GM19455 (cell line): Measurements from ENCODE around the gene PDE6B.

Source experiments
- ATAC-seq: cut with Tn5 transposase; IDR thresholded peaks from one replicate; pipeline ENCODE4 v1.9.1; 2021; ENCODE audit not compliant: unreplicated experiment

The PDE6B gene

DNA sequence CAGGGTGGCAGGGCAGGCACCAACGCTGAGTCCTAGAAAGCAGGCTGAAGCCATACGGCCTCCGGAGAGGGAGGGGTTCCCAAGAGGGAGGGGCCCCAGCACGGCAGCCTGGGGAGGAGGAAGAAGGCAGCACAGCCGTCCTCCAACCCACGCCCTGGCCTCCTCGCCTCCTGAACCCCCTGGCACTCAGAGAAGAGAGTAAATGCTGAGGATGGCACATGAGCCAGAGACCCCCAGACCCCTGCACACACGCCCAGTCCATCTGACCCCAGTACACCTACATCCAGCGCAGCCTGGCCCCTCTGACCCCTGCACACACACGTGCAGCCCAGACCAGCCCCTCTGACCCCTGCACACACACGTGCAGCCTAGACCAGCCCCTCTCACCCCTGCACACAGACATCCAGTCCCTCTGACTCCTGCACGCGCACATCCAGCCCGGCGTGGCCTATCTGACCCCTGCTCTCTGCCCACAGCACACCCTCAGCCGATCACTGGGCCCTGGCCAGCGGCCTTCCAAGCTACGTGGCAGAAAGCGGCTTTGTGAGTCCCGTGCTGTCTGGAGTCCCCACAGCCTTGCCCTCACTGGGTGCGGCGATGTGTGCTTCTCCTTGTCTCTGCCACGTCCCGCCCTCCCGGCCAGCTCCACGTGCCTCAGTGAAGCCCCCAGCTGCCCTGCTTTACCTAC lies 30.2 kb downstream of the PDE6B start:
- ATAC-seq: no peak

DNA sequence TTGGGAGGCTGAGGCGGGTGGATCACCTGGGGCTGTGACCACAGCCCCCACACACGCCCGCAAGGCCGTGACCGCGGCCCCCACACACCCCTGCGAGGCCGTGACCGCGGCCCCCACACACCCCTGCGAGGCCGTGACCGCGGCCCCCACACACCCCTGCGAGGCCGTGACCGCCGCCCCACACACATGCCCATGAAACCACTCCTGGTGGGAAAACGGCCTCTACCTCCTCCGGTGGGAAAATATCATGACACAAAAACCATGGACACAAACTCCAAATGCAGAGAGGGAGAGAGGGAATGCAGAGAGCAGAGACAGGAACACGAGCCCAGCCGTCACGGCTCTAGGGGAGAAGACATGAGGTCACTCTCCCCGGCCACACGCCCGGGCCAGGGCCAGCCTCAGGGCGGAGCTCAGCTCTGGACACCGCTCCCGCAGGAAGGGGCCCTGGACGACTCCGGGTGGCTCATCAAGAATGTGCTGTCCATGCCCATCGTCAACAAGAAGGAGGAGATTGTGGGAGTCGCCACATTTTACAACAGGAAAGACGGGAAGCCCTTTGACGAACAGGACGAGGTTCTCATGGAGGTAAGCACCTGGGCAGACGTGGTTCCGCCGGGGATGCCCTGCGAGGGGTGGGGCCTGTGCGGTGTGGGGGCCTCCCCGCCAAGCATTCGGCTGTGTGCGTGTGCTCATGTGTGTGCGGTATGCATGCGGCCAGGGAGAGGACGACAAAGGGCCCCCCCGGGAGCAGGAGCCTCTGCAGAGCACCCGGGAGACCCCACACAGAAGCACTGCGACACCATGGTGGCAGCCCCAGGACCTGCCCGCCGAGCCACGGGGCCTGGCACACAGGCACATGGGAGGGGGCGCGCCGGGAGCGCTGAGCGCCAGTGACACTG lies 31.3 kb downstream of the PDE6B start:
- no peak for ATAC-seq

DNA sequence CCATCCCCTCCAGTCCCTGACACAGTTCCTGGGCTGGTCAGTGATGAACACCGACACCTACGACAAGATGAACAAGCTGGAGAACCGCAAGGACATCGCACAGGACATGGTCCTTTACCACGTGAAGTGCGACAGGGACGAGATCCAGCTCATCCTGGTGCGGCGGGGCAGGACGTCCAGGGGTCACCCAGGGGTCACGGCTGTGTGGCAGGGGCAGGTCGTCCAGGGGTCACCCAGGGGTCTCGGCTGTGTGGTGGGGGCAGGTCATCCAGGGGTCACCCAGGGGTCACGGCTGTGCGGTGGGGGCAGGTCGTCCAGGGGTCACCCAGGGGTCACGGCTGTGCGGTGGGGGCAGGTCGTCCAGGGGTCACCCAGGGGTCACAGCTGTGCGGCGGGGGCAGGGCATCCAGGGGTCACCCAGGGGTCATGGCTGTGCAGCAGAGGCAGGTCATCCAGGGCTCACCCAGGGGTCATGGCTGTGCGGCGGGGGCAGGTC lies 32.0 kb downstream of the PDE6B start:
- no peak for ATAC-seq

DNA sequence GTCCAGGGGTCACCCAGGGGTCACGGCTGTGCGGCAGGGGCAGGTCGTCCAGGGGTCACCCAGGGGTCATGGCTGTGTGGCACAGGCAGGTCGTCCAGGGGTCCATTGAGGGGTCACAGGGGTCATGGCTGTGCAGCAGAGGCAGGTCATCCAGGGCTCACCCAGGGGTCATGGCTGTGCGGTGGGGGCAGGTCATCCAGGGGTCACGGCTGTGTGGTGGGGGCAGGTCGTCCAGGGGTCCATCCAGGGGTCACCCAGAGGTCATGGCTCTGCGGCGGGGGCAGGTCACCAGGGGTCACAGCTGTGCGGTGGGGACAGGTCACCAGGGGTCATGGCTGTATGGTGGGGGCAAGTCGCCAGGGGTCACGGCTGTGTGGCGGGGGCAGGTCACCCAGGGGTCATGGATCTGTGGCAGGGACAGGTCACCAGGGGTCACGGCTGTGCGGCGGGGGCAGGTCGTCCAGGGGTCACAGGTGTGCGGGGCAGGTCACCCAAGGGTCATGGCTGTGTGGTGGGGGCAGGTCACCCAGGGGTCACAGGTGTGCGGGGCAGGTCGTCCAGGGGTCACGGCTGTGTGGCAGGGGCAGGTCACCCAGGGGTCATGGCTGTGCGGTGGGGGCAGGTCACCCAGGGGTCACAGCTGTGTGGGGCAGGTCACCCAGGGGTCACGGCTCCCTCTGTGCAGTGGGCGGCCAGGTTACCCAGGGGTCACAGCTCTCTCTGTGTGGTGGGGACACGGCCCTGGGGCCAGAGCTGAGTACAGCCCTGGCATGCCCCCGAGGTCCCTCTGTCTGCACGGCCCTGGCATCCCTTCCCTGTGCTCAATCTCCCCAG lies 32.7 kb downstream of the PDE6B start:
- no peak for ATAC-seq

DNA sequence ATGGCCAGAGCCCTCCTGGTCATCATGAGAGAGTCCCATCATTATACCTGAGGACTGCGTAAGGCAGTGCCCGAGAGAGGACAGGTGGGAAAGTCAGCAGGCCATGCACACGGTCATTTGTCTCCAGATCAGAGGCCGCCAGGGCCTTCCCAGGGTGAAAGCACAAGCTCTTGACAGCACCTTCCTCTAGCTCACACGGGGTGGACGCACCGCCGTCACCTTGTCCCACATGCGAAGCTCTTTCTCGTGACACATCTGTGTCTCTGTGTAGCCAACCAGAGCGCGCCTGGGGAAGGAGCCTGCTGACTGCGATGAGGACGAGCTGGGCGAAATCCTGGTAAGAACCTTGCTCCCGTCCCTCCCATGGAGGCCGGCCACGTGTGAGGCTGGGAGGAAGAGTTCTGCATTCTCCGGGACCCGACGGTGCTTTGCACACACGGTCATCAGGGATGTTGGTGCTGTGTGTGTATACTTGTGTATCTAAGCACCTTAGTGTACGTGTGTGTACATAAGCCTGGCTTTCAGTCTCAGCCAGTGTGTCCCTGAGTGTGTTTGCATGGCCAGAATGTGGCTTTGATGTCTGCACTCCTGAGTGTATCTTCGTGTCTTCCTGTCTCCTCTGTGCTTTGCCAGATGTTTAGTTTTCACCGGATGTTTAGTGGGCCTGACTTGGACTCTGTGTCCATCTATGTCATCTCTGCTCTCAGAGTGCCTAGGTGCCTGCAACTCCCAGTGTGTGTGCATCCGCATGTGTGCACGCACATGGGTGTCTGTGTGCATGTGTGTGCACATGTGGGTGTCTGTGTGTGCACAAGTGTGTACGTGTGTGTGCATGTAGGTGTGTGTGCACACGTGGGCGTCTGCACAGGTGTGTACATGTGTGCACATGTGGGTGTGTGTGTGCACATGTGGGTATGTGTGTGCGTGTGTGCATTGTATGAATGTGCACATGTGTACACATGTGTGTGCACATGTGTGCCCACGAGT lies 33.6 kb downstream of the PDE6B start:
- ATAC-seq: no peak

DNA sequence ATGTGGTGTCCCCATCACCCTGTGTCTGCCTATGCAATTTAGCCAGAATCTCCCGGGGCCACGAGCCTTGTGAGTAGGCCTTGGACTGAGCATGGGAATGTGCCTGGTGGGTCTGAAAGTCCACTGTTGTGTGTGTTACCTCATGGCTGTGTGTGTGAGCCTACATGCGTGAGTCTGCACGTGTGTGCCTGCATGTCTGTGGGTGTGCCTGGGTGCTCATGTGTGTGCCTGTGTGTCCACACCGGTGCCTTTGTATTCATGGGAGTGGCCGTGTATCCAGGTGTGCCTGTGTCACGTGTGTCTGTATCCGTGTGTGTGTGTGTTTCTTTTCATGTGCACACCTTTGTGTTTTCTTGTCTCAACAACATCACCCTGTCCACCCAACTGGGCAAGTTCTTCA lies 34.5 kb downstream of the PDE6B start:
- no peak for ATAC-seq

DNA sequence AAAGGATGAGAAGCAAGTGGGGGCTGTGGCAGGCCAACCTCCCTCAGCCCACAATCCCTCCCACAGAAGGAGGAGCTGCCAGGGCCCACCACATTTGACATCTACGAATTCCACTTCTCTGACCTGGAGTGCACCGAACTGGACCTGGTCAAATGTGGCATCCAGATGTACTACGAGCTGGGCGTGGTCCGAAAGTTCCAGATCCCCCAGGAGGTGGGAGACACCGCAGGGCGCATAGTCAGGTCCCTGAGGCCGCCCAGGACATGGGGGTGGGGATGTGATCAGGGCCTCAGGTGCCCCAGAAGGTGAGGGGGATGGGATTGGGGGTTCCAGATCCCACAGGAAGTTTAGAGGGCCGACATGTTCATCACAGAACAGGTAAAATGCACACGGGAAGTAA lies 35.0 kb downstream of the PDE6B start:
- ATAC-seq: no peak

DNA sequence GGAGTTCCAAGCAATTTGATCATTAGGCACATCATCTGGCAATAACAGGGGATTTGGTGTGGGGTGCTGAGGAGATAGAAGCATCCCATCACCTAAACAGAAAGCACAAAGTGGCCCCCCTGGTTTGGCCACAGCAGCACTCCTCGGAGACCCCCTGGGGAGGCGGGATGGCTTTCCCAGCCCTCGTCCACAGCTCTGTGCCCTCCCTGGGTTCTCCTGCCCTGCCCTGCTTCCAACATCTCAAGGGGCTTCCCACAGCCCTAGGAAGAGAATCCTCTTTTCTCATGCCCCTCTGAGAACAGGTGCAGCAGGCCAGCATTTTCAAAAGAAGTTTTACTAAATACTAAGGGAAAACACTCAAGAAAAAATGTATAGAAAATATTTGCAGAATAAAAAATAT lies 35.9 kb downstream of the PDE6B start:
- no peak for ATAC-seq

DNA sequence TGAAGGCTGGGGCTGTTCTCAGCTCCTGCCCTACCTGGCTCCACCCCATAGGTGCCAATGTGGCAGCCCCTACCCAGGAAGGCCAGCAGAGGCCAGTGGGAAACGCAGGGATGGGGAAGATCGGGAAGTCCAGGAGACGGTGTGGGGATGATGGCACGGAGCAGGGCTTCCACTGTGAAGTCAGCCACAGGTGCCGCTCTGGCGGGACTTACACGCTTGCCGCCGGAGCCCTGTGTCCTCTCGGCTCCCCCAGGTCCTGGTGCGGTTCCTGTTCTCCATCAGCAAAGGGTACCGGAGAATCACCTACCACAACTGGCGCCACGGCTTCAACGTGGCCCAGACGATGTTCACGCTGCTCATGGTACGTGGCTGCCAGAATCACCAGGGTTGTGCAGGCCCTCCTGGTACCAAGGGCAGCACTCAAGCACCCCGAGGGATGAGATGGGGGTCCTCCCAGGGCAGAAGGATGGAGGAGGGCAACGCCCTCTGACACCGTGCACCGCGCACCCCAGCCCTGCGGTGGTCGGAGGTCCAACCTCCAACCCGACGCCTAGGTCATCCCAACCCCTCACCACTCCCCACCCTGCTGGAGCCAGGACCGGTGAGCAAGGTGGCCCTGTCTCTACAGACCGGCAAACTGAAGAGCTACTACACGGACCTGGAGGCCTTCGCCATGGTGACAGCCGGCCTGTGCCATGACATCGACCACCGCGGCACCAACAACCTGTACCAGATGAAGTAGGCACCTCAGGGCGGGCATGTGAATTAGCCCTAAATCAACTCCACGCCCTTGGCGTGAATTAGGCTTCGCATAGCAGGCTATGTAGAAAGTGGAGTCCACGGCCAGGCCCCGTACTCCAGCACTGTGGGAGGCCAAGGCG lies 36.7 kb downstream of the PDE6B start:
- no peak for ATAC-seq

DNA sequence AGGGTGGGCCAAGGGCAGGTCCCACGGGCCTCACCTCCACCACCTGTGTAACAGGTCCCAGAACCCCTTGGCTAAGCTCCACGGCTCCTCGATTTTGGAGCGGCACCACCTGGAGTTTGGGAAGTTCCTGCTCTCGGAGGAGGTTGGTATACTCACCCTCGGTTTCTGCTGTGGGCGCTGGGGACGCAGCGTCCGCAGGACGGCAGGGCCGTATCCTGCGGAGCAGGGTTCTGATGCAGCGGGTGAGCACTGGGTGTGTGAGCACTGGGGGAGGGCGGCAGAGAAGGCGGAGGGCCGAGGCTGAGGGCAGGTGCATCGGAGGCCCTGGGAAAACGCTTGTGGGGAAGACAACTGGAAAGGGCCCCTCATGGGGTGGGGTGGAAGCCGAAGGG lies 37.7 kb downstream of the PDE6B start:
- ATAC-seq: no peak

DNA sequence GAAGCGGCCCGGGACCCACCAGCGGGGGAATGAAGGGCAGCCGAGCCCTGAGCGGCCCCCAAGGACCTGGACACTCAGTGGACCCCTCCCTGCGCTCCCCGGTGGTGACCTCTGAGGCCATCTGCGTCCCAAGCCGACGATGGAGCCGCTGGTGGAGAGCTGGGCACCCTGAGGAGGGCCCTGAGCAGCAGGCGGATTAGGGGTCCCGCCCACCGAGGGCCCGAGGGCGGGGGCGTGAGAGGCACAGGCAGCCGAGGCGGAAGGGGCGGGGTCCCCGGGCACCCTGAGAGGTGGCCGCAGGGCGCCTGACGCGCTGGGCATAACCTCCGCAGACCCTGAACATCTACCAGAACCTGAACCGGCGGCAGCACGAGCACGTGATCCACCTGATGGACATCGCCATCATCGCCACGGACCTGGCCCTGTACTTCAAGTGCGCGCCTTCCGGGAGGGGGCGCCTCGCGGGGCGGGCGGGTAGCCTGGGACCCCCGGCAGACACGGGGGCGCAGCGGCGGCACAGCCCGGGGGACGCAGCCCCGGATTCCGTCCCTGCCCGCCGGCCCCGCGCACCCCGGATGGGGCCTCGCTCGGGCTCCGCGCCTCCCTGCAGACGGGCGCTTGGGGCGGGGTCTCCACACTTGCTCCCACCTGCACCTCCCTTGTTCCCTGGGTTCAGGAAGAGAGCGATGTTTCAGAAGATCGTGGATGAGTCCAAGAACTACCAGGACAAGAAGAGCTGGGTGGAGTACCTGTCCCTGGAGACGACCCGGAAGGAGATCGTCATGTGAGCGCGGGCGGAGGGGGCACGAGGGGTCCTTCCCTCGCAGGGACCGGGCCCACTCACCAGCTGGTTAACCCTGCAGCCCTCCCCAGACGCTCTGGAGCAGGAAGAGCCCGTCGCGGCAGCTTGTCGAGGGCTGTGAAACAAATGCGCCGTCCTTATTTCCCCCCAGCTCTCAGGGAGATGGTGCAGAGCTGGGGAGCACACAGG lies 38.4 kb downstream of the PDE6B start:
- peak; percentile 61 for ATAC-seq

DNA sequence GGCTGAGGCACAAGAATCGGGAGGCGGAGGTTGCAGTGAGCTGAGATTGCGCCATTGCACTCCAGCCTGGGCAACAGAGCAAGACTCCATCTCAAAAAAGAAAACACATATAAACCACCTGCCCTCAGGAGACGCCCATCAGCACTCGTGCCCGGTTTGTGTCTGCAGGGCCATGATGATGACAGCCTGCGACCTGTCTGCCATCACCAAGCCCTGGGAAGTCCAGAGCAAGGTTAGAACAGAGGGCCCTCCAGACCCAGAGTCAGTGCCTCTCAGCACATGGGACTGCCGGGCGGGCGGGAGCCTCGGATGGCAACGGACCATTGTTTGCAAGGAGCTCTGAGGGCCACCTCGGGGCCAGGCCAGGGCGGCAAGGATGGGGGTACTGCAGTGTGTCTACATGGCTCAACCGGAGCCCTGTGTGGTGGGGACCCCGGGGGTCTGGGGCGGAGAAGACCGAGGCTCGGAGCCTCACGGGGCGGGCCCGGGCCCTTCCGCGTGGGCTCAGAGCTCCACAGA lies 39.4 kb downstream of the PDE6B start:
- no peak for ATAC-seq

DNA sequence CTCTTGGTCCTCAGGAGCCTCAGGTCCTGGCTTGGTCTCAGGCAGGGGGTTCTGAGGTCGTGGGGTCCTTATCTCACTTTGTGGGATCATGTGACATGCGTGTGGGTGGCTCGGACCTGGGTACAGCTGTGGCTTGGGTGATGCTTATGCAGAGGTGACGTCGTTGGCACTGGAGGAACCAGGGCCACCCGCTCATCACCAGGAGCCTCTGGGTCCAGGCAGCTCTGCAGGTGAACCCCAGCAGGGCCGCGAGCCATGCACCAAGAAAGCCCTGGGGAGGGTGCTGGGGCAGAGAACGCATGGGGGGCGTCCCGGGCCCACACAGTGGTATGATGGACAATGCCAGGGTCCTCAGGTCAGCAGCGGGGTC lies 40.0 kb downstream of the PDE6B start:
- no peak for ATAC-seq

DNA sequence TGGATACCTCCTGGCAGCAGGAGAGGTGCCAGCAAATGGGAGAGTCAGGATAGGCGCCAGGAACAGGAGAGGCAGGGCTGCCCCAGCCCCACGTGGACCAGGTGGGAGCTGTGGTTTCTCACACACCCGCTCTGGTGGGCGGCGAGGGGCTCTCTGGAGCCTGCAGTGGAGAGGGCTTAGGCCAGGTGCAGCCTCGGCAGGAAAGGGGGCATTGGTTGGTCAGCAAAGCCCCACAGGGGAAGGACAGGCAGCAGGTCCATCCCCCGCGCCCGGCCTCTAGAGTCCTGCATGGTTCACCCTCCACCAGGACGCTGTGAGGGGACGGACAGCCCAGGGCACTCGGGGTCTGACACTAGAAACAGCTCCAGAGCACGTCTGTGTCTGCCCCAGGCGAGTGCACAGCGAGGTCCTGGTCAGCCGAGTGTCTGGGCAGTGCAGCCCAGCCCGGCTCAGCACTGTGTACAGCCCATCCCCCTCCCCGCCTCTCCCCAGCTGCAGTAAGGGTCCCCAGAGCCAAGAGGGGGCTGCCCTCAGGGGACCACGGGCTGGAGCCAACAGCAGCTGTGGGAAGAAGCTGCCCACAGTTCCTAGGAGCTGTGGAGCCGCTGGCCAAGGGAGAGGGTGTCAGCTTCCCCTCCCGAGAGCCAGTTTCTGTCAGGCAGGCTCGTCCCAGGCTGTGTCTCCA lies 40.5 kb downstream of the PDE6B start:
- no peak for ATAC-seq

DNA sequence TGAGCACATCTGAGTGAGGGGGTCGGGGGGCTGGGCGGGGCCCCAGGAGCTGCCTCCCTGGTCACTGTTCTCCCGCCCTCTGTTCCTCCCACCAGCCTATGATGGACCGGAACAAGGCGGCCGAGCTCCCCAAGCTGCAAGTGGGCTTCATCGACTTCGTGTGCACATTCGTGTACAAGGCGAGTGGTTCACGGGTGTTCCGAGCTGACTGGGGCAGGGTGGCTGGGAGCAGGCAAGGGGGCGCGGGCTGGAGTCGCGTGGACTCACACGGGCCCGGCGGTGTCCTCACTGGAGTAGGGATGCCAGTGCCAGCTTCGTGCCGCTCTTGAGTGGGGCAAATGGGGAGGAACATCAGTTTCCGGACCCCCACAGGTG lies 41.0 kb downstream of the PDE6B start:
- no peak for ATAC-seq

DNA sequence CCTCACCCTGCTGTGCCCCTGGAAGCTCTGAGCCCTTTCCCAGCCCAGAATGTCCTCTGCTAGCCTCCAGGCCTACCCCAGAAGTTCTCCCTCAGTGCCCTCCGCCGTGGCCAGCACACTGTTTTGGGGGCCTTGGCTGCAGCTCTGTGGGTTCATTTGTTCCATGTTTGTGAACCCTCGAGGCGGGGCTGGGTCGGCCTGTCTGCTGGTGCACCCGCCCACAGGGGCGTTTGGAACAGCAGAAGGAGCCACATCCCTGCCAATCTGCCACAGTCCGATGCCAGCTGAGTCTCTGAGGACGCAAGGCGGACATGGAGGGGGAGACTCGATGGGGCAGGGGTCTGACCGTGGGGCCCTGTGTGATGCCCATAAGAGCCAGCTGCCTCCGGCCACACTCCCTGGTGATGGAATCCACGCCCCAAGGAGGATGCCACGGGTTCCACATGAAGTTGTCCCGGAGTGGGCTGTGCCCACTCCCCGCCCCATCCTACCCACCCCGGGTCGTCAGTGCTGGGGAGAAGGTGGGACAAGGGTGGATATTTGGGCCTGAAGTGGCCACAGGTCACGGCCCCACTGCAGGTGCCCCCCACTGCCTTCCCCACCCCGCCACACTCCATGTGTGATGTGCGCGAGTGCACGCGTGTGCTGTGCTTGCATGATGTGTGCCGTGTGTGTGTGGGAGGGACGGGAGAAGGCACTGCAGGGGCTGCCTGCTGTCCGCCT lies 41.6 kb downstream of the PDE6B start:
- no peak for ATAC-seq

DNA sequence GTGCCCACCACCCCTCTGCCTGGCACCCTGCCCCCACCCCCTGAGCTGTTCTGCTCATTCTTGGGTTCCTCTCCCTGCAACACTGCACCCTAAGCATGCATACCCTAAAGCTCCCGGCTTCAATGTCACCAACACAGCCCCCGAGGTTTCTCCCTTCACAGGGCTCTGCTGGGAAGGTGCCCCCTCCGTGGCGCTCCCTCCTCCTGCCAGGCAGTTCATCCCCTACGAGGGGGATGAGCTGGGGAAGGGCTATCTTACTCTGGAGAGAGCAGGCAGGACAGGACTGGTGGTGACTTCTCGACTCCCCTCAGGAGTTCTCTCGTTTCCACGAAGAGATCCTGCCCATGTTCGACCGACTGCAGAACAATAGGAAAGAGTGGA lies 42.2 kb downstream of the PDE6B start:
- ATAC-seq: no peak
